Measurements from ENCODE around the gene TET3. TPM values are rescaled to one million over a fixed set of nuclear protein-coding genes. Genes with fewer than 3 reads are reported as not detected.
A peak's percentile ranks its signal among the peaks of the same experiment; 100 is the strongest.

Gene TET3
- total RNA-seq, 2 donors from 2014 or later = 6.6 to 8.5 TPM

GRCh38 chr2:74000666-74001065 lies 16.0 kb downstream of the TET3 start:
- intact Hi-C loops (cut with DNase I) = loop anchor here in 1 of 2 donors (5.0 kb wide), 1 partner anchor 127 kb away; no protein-coding TSS in a partner anchor
- no peak for DNase-seq (ENCODE audit: low spot score)

DNA sequence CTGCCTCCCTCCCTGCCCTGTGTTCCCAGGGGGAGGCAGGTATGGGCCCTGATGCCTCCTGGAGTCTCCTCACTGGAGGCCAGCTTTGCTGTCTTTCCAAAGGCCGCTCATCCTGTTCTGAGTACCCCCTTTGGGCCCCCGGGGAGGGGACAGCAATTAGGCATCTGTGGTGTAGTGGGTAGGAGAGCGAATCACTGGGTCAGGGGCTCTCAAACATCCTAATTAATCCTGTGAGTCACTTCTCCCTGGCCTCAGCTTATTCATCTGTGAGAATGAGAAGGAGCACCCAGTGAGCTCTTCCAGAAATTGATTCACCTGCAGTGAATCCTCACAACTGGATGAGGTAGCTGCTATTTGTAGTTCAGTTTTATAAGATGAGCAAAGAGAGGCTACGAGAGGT lies 16.4 kb downstream of the TET3 start:
- DNase-seq (ENCODE audit: low spot score) = no peak
- intact Hi-C loops (cut with DNase I) = loop anchor here in 1 of 2 donors (5.0 kb wide), 1 partner anchor 126 kb away; no protein-coding TSS in a partner anchor

DNA sequence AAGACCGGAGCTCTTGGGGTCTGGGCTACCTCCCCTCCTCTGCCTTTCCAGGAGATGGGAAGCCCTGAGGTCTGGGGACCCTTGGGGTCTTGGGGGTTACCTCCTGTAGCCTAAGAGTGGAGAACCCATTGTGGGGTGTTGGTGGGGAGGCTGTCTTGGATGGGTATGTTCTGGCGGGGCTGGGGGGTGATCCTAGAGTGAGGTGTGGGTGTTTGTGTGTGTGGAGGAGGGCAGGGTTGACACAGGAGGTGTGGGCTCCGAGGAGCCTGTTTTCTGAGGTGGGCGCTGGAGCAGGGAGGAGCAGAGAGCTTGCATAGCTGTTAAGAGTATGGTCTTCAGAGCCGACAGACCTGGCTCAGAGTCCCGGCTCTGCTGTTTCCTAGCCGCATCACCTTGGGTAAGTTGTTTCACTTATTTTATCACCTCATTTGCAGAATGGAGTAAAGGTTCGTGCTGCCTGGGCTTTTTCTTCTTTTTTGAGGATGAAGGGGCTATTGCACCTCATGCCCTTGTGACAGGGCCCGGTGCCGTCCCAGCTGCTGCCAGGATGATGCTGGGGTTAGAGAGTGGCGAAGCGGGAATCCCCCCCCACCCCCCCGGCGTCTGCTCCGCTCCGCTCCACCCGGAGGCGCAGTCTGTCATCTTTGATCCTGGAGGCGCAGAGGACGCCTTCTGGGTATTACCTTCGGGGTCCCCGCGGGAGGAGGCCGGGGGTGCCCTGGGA lies 17.2 kb downstream of the TET3 start:
- intact Hi-C loops (cut with DNase I) = loop anchor here in 1 of 2 donors (5.0 kb wide), 1 partner anchor 125 kb away; no protein-coding TSS in a partner anchor
- no peak for DNase-seq (ENCODE audit: low spot score)

GRCh38 chr2:74002505-74003421 lies 18.1 kb downstream of the TET3 start:
- intact Hi-C loops (cut with DNase I) = loop anchor here in 1 of 2 donors (5.0 kb wide), 1 partner anchor 125 kb away; no protein-coding TSS in a partner anchor
- DNase-seq (ENCODE audit: low spot score) = peak; percentile 92

GRCh38 chr2:74003494-74004211 lies 18.9 kb downstream of the TET3 start:
- no peak for DNase-seq (ENCODE audit: low spot score)
- intact Hi-C loops (cut with DNase I) = loop anchor here in 1 of 2 donors (5.0 kb wide), 1 partner anchor 124 kb away; no protein-coding TSS in a partner anchor

DNA sequence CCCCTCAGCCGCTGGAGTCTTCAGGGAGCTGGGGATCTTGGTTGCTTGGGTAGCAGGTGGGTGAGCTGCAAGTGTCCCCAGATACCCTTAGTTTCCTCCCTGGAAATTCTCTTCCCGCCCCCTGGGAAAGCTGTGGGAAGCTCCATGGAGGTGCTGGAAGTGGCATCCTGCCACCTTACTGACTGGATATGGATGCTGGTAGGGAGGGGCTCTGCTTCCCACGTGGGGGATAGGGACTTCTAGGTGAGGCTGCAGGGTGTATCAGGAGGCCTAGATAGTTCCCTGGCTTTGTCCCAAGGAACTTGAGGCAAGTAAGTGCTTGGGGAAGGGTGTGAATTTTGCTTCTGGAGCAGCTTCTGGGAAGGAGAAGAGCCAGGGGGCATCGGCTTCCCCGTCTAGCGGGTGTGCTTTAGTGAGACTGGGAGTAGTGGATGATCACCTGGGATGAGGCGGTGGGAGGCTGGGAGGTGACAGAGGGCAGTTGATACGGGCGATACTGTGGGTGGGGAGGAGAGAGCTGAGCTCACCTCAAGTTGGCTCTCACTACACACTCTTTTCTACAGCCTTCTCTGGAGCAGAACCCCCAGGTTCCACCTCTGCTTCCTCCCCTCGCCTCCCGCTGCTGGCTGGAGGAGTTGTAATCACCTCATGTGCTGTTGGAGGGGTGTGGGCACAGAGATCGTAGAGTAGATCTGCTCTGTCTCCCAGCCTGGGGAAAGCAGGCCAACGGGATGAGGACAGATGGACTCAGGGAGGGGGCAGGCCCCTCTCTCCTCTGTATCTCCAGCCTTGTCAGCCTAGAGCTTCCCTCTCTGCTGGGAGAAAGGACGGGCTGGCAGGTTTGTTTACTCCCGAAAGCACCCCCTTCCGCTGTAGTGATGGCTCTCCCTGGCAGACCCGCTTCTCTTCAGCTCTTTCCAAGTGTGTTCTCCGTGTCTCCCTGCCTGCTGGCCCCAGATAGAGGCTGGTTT lies 19.8 kb downstream of the TET3 start:
- intact Hi-C loops (cut with DNase I) = loop anchor here in 1 of 2 donors (5.0 kb wide), 1 partner anchor 123 kb away; no protein-coding TSS in a partner anchor
- DNase-seq (ENCODE audit: low spot score) = no peak

- DNase-seq (ENCODE audit: low spot score) = no peak
Observed at GRCh38 chr2:74005786-74006185, 21.1 kb downstream of the TET3 start.

DNA sequence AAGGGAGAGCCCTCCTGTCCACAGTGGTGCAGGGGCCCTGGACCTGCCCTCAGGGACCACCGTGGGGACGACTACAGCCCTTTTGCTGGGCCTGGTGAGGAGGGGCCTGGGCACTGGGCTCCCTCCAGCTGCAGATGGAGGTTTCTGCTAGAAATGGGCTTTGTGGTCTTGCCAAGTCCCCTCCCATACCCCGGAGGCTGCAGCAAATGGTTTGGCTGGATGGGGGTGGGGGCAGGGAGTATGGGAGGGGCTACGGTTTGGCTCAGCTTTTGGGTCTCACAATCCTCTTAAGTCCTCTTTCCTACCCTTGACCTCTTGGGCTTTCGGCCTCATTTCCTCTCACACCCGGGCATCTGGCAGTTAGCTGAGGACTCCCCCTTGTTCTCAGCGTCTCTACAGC lies 21.7 kb downstream of the TET3 start:
- intact Hi-C loops (cut with DNase I) = no loop called here
- no peak for DNase-seq (ENCODE audit: low spot score)

More at GRCh38 chr2:74005786-74006185, 21.1 kb downstream of the TET3 start:
- intact Hi-C loops (cut with DNase I) = no loop called here

- intact Hi-C loops (cut with DNase I) = no loop called here
- no peak for DNase-seq (ENCODE audit: low spot score)
Observed at GRCh38 chr2:74007121-74007520, 22.4 kb downstream of the TET3 start.

- DNase-seq (ENCODE audit: low spot score) = no peak
- intact Hi-C loops (cut with DNase I) = no loop called here
Observed at GRCh38 chr2:74007711-74008110, 23.0 kb downstream of the TET3 start.

- DNase-seq (ENCODE audit: low spot score) = no peak
- intact Hi-C loops (cut with DNase I) = no loop called here
Observed at GRCh38 chr2:74008761-74009395, 24.2 kb downstream of the TET3 start.

- no peak for DNase-seq (ENCODE audit: low spot score)
- intact Hi-C loops (cut with DNase I) = no loop called here
Observed at GRCh38 chr2:74009577-74009976, 24.9 kb downstream of the TET3 start.

- intact Hi-C loops (cut with DNase I) = no loop called here
- DNase-seq (ENCODE audit: low spot score) = no peak
Observed at GRCh38 chr2:74010087-74010541, 25.4 kb downstream of the TET3 start.

- no peak for DNase-seq (ENCODE audit: low spot score)
- intact Hi-C loops (cut with DNase I) = no loop called here
Observed at GRCh38 chr2:74011246-74011645, 26.5 kb downstream of the TET3 start.

- DNase-seq (ENCODE audit: low spot score) = no peak
- intact Hi-C loops (cut with DNase I) = no loop called here
Observed at GRCh38 chr2:74014813-74015212, 30.1 kb downstream of the TET3 start.

DNA sequence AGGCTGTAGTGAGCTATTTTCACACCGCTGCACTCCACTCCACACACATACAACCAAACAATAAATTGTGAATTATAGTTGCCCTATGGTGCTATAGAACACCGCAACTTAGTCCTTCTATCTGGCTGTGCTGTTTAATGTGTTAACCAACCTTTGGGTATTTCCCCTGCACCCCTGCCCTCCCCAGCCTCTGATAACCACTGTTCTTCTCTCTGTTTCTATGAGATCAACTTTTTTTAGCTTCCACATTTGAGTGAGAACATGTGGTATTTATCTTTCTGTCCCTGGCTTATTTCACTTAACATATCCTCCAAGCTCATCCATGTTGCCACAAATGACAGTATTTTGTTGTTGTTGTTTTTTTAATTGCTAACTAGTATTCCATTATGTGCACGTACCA lies 32.5 kb downstream of the TET3 start:
- intact Hi-C loops (cut with DNase I) = no loop called here
- DNase-seq (ENCODE audit: low spot score) = no peak

DNA sequence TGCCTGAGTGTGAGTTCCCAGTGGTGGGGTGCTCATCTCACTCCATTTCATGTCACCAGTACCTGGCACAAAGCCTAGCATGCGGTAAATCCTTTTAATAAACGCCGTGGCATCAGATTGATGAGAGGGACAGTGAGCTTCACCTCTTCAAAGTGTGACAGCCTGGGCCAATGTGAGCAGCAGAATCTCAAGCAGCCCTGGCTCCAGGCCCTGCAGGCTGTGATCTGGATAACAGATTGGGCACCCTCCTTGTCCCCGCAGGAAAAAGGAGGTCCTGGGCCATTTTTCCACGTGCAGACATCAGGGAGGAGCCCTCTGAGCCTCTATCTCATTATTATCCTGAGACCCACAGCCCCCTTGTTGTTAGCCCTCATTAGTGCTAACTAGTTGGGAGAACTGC lies 34.8 kb downstream of the TET3 start:
- intact Hi-C loops (cut with DNase I) = no loop called here
- no peak for DNase-seq (ENCODE audit: low spot score)

All from posterior vena cava (tissue), 2 donors.